ENCODE measurements around the gene SYP.
A peak's percentile ranks its signal among the peaks of the same experiment; 100 is the strongest.

SYP gene

GRCh38 chrX:49162620-49163019 is 37.4 kb downstream of the SYP start, which contains the start of gene MAGIX:
MAGIX (plus strand) TSS chrX:49162758; CDS start chrX:49162890, 132 bp downstream.
- H3K27ac ChIP-seq (ENCODE audit: low read length, poor library complexity, severe bottlenecking): peak within 1 kb of the TSS; percentile 47
- 59% methylated on average over 18 of the region's 28 CpGs for WGBS

GRCh38 chrX:49161632-49162031 is 38.4 kb downstream of the SYP start:
- WGBS: 100% methylated on average over 2 of the region's 5 CpGs
- H4K91ac ChIP-seq (ENCODE audit: low read length): no peak overlapping the region
- no peak overlapping the region for H3K27ac ChIP-seq (ENCODE audit: low read length, poor library complexity, severe bottlenecking)

More at GRCh38 chrX:49162620-49163019, 37.4 kb downstream of the SYP start, which contains the start of gene MAGIX:
- no peak for DNase-seq
- H3K4me1 ChIP-seq (ENCODE audit: control insufficient read depth, insufficient read depth, low read depth, low read length): peaks cover 8% of the 10 kb centered on the region
- no peaks in the 10 kb centered on the region for H3K79me1 ChIP-seq (replicated peaks; ENCODE audit: low read length, poor library complexity, severe bottlenecking)
- peak within 1 kb of the TSS; percentile 96 for H4K8ac ChIP-seq (ENCODE audit: low read length)
- H3K9me3 ChIP-seq (ENCODE audit: control insufficient read depth, low read length): no peaks in the 10 kb centered on the region
- no peak within 1 kb of the TSS for H2BK120ac ChIP-seq (ENCODE audit: low read depth, low read length)
- H3K36me3 ChIP-seq (ENCODE audit: control insufficient read depth in 1 of 2, insufficient read depth in 2 of 2, low read depth in 1 of 2, low read length in 2 of 2): no peaks in the 10 kb centered on the region
- H3K4me3 ChIP-seq (ENCODE audit: insufficient read depth in 1 of 2, low read depth in 1 of 2, low read length in 2 of 2): peak within 1 kb of the TSS; percentile 53 to 73
- H3K18ac ChIP-seq (ENCODE audit: low read depth in 1 of 2, low read length in 2 of 2): peak within 1 kb of the TSS; percentile 54 to 78
- peak within 1 kb of the TSS; percentile 61 for H4K91ac ChIP-seq (ENCODE audit: low read length)
- H3K14ac ChIP-seq (ENCODE audit: low read length in 2 of 2): no peak within 1 kb of the TSS
- H3K4ac ChIP-seq (ENCODE audit: low read depth in 1 of 2, low read length in 2 of 2): peak within 1 kb of the TSS in 1 of 2 experiments; percentile 41
- peak within 1 kb of the TSS; percentile 50 for H3K4me2 ChIP-seq (ENCODE audit: low read length, poor library complexity, severe bottlenecking)
- no peak within 1 kb of the TSS for H2BK12ac ChIP-seq (ENCODE audit: low read length in 2 of 2)
- peak within 1 kb of the TSS; percentile 82 for H3K9ac ChIP-seq (ENCODE audit: low read length)
- H2AFZ ChIP-seq (ENCODE audit: low read depth, low read length): peak within 1 kb of the TSS; percentile 23
- H2BK5ac ChIP-seq (ENCODE audit: low read depth, low read length, poor library complexity, severe bottlenecking): no peak within 1 kb of the TSS
- no peak within 1 kb of the TSS for H2BK15ac ChIP-seq (ENCODE audit: low read depth, poor library complexity, severe bottlenecking)
- H3K27me3 ChIP-seq (ENCODE audit: control insufficient read depth in 1 of 2, insufficient read depth in 1 of 2, low read length in 2 of 2): no peaks in the 10 kb centered on the region
- no peak within 1 kb of the TSS for H2AK5ac ChIP-seq (ENCODE audit: low read length, severe bottlenecking)
- no peak within 1 kb of the TSS for H3K23ac ChIP-seq (ENCODE audit: low read length in 2 of 2)

GRCh38 chrX:49160908-49161307 is 39.1 kb downstream of the SYP start:
- Histone ChIP-seq H2BK12ac (ENCODE audit: low read length in 2 of 2) (no peak overlapping the region), H2BK15ac (ENCODE audit: low read depth, poor library complexity, severe bottlenecking) (no peak overlapping the region), H2BK120ac (ENCODE audit: low read depth, low read length) (no peak overlapping the region), H3K9me3 (ENCODE audit: control insufficient read depth, low read length) (no peaks in the 10 kb centered on the region), H2AFZ (ENCODE audit: low read depth, low read length) (no peak overlapping the region), H4K91ac (ENCODE audit: low read length) (no peak overlapping the region), H3K4ac (ENCODE audit: low read depth in 1 of 2, low read length in 2 of 2) (no peak overlapping the region), H3K14ac (ENCODE audit: low read length in 2 of 2) (no peak overlapping the region), H3K4me1 (ENCODE audit: control insufficient read depth, insufficient read depth, low read depth, low read length) (peaks cover 7% of the 10 kb centered on the region), H3K18ac (ENCODE audit: low read depth in 1 of 2, low read length in 2 of 2) (no peak overlapping the region), H3K4me2 (ENCODE audit: low read length, poor library complexity, severe bottlenecking) (no peak overlapping the region), H3K23ac (ENCODE audit: low read length in 2 of 2) (no peak overlapping the region), H3K9ac (ENCODE audit: low read length) (no peak overlapping the region), H4K8ac (ENCODE audit: low read length) (no peak overlapping the region), H3K27ac (ENCODE audit: low read length, poor library complexity, severe bottlenecking) (no peak overlapping the region), H2BK5ac (ENCODE audit: low read depth, low read length, poor library complexity, severe bottlenecking) (no peak overlapping the region), H2AK5ac (ENCODE audit: low read length, severe bottlenecking) (no peak overlapping the region), H3K36me3 (ENCODE audit: control insufficient read depth in 1 of 2, insufficient read depth in 2 of 2, low read depth in 1 of 2, low read length in 2 of 2) (no peaks in the 10 kb centered on the region), H3K79me1 (replicated peaks; ENCODE audit: low read length, poor library complexity, severe bottlenecking) (no peaks in the 10 kb centered on the region), H3K27me3 (ENCODE audit: control insufficient read depth in 1 of 2, insufficient read depth in 1 of 2, low read length in 2 of 2) (no peaks in the 10 kb centered on the region), H3K4me3 (ENCODE audit: insufficient read depth in 1 of 2, low read depth in 1 of 2, low read length in 2 of 2) (no peak overlapping the region)
- no peak for DNase-seq
- WGBS: no CpG with 5 or more reads among the region's 2 CpGs

More at GRCh38 chrX:49161632-49162031, 38.4 kb downstream of the SYP start:
- H4K8ac ChIP-seq (ENCODE audit: low read length): no peak overlapping the region
- H3K4me1 ChIP-seq (ENCODE audit: control insufficient read depth, insufficient read depth, low read depth, low read length): peaks cover 5% of the 10 kb centered on the region
- H3K36me3 ChIP-seq (ENCODE audit: control insufficient read depth in 1 of 2, insufficient read depth in 2 of 2, low read depth in 1 of 2, low read length in 2 of 2): no peaks in the 10 kb centered on the region
- no peak overlapping the region for H3K18ac ChIP-seq (ENCODE audit: low read depth in 1 of 2, low read length in 2 of 2)
- H3K9ac ChIP-seq (ENCODE audit: low read length): no peak overlapping the region
- H2BK15ac ChIP-seq (ENCODE audit: low read depth, poor library complexity, severe bottlenecking): no peak overlapping the region
- H2AK5ac ChIP-seq (ENCODE audit: low read length, severe bottlenecking): no peak overlapping the region
- no peak overlapping the region for H2AFZ ChIP-seq (ENCODE audit: low read depth, low read length)
- no peak overlapping the region for H2BK5ac ChIP-seq (ENCODE audit: low read depth, low read length, poor library complexity, severe bottlenecking)
- DNase-seq: no peak
- H3K9me3 ChIP-seq (ENCODE audit: control insufficient read depth, low read length): no peaks in the 10 kb centered on the region
- H3K4ac ChIP-seq (ENCODE audit: low read depth in 1 of 2, low read length in 2 of 2): no peak overlapping the region
- H3K23ac ChIP-seq (ENCODE audit: low read length in 2 of 2): no peak overlapping the region
- H3K4me3 ChIP-seq (ENCODE audit: insufficient read depth in 1 of 2, low read depth in 1 of 2, low read length in 2 of 2): no peak overlapping the region
- no peak overlapping the region for H2BK12ac ChIP-seq (ENCODE audit: low read length in 2 of 2)
- no peak overlapping the region for H3K4me2 ChIP-seq (ENCODE audit: low read length, poor library complexity, severe bottlenecking)
- H2BK120ac ChIP-seq (ENCODE audit: low read depth, low read length): no peak overlapping the region
- no peaks in the 10 kb centered on the region for H3K79me1 ChIP-seq (replicated peaks; ENCODE audit: low read length, poor library complexity, severe bottlenecking)
- H3K27me3 ChIP-seq (ENCODE audit: control insufficient read depth in 1 of 2, insufficient read depth in 1 of 2, low read length in 2 of 2): no peaks in the 10 kb centered on the region
- H3K14ac ChIP-seq (ENCODE audit: low read length in 2 of 2): no peak overlapping the region

- no peaks in the 10 kb centered on the region for H3K9me3 ChIP-seq (ENCODE audit: control insufficient read depth, low read length)
- no peaks in the 10 kb centered on the region for H3K27me3 ChIP-seq (ENCODE audit: control insufficient read depth in 1 of 2, insufficient read depth in 1 of 2, low read length in 2 of 2)
- H3K14ac ChIP-seq (ENCODE audit: low read length in 2 of 2): no peak overlapping the region
- no peak overlapping the region for H3K18ac ChIP-seq (ENCODE audit: low read depth in 1 of 2, low read length in 2 of 2)
- H4K8ac ChIP-seq (ENCODE audit: low read length): no peak overlapping the region
- no peak for DNase-seq
- H3K4me2 ChIP-seq (ENCODE audit: low read length, poor library complexity, severe bottlenecking): no peak overlapping the region
- H2BK120ac ChIP-seq (ENCODE audit: low read depth, low read length): no peak overlapping the region
- no peak overlapping the region for H3K23ac ChIP-seq (ENCODE audit: low read length in 2 of 2)
- H3K4ac ChIP-seq (ENCODE audit: low read depth in 1 of 2, low read length in 2 of 2): no peak overlapping the region
- no peak overlapping the region for H2AFZ ChIP-seq (ENCODE audit: low read depth, low read length)
- no peak overlapping the region for H3K9ac ChIP-seq (ENCODE audit: low read length)
- H2BK5ac ChIP-seq (ENCODE audit: low read depth, low read length, poor library complexity, severe bottlenecking): no peak overlapping the region
- no peak overlapping the region for H2AK5ac ChIP-seq (ENCODE audit: low read length, severe bottlenecking)
- H2BK15ac ChIP-seq (ENCODE audit: low read depth, poor library complexity, severe bottlenecking): no peak overlapping the region
- 67% methylated on average over 17 of the region's 25 CpGs for WGBS
- H4K91ac ChIP-seq (ENCODE audit: low read length): no peak overlapping the region
- no peak overlapping the region for H3K27ac ChIP-seq (ENCODE audit: low read length, poor library complexity, severe bottlenecking)
- H3K4me3 ChIP-seq (ENCODE audit: insufficient read depth in 1 of 2, low read depth in 1 of 2, low read length in 2 of 2): no peak overlapping the region
- no peaks in the 10 kb centered on the region for H3K36me3 ChIP-seq (ENCODE audit: control insufficient read depth in 1 of 2, insufficient read depth in 2 of 2, low read depth in 1 of 2, low read length in 2 of 2)
- H3K79me1 ChIP-seq (replicated peaks; ENCODE audit: low read length, poor library complexity, severe bottlenecking): no peaks in the 10 kb centered on the region
- H3K4me1 ChIP-seq (ENCODE audit: control insufficient read depth, insufficient read depth, low read depth, low read length): peaks cover 3% of the 10 kb centered on the region
- peak overlapping the region in 1 of 2 experiments; percentile 39 for H2BK12ac ChIP-seq (ENCODE audit: low read length in 2 of 2)
Measured at GRCh38 chrX:49157194-49157593, 42.8 kb downstream of the SYP start.

Measured in mesenchymal stem cell (in vitro differentiated cells and primary cell).